PC-3 (cell line): Measurements from ENCODE around the gene PRKCE.

Experiments
- CTCF ChIP-seq: fragments of 300-600 bp; sonication (generic); conservative IDR thresholded peaks from 2 replicates; pipeline ENCODE4 v1.5.1; 2017; ENCODE audit warnings: antibody characterized with exemption, low read depth, mild to moderate bottlenecking, low read length
- EZH2 ChIP-seq: fragments of 300-600 bp; sonication (generic); IDR thresholded peaks from one replicate; pipeline ENCODE4 v1.6.1; 2017; ENCODE audit warnings: antibody characterized with exemption, mild to moderate bottlenecking, low read length; ENCODE audit not compliant: unreplicated experiment

GRCh38 chr2:45957533-45958227 is 306.2 kb downstream of the PRKCE start:
- TF ChIP-seq CTCF (no peak), EZH2 (no peak)
